Measurements from ENCODE around the gene RARS2.

- TF ChIP-seq, protein P1, sequence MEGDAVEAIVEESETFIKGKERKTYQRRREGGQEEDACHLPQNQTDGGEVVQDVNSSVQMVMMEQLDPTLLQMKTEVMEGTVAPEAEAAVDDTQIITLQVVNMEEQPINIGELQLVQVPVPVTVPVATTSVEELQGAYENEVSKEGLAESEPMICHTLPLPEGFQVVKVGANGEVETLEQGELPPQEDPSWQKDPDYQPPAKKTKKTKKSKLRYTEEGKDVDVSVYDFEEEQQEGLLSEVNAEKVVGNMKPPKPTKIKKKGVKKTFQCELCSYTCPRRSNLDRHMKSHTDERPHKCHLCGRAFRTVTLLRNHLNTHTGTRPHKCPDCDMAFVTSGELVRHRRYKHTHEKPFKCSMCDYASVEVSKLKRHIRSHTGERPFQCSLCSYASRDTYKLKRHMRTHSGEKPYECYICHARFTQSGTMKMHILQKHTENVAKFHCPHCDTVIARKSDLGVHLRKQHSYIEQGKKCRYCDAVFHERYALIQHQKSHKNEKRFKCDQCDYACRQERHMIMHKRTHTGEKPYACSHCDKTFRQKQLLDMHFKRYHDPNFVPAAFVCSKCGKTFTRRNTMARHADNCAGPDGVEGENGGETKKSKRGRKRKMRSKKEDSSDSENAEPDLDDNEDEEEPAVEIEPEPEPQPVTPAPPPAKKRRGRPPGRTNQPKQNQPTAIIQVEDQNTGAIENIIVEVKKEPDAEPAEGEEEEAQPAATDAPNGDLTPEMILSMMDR (IDR thresholded peaks at IDR 0.05) = no peak
- TF ChIP-seq POLR2A (IDR thresholded peaks at IDR 0.05) = no peak
Observed at GRCh38 chr6:87574237-87574804, 15.5 kb downstream of the RARS2 start.
